ENCODE results near the gene GRAMD2B. TPM values are rescaled to one million over a fixed set of nuclear protein-coding genes. Genes with fewer than 3 reads are reported as not detected.
A peak's percentile ranks its signal among the peaks of the same experiment; 100 is the strongest.

GRAMD2B gene
- total and polyA plus RNA-seq, 2 of the 8 experiments (the other 6 are each of a cell fraction or from before 2014, with no cell fraction given), result 6.4 to 9.4 TPM

DNA sequence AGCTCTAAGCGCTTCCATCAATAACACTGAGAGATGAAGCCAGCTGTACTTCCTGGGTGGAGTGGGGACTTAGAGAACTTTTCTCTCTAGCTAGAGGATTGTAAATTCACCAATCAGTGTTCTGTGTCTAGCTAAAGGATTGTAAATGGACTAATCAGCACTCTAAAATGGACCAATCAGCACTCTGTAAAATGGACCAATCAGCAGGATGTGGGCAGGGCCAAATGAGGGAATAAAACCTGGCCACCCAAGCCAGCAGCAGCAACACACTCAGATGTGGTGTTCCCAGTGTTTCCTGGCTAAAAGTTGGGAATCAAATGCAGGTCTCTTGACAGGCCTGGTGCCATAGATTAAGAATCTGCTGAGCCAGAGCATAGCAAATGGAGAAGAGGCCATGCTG, 111.3 kb downstream of the GRAMD2B start:
- no peak overlapping the region for H2AFZ ChIP-seq (ENCODE audit: low read length)
- no peak overlapping the region for H3K23ac ChIP-seq (ENCODE audit: insufficient read length)
- no peak overlapping the region for H2BK120ac ChIP-seq (replicated peaks; ENCODE audit: low read depth, low read length)
- H3K14ac ChIP-seq (ENCODE audit: insufficient read length), result no peak overlapping the region
- no peak overlapping the region for H4K8ac ChIP-seq (ENCODE audit: extremely low read depth, insufficient read depth, low read length)
- H2BK15ac ChIP-seq (ENCODE audit: low read length), result no peak overlapping the region
- H3K4me1 ChIP-seq (replicated peaks in 1 of 4; ENCODE audit: control insufficient read depth in 3 of 4, insufficient read depth in 4 of 4, low read length in 3 of 4), result peaks cover 0 to 2% (median under 1%) of the 10 kb centered on the region in 4 experiments; a peak in 3 of 7 replicates
- no peaks in the 10 kb centered on the region for H3K27me3 ChIP-seq (replicated peaks in 1 of 4; ENCODE audit: control insufficient read depth in 3 of 4, extremely low read depth in 1 of 4, insufficient read depth in 3 of 4, low read length in 3 of 4)
- no peak overlapping the region for H3K18ac ChIP-seq (ENCODE audit: extremely low read depth, low read length)
- no peak for FAIRE-seq
- H3K56ac ChIP-seq (replicated peaks; ENCODE audit: insufficient read length, low read depth, low read length), result no peak overlapping the region
- H3K27ac ChIP-seq (ENCODE audit: low read depth, low read length), result no peak overlapping the region
- H3K79me1 ChIP-seq (ENCODE audit: low read depth, low read length), result no peaks in the 10 kb centered on the region
- no peak overlapping the region for H3K4me3 ChIP-seq (ENCODE audit: extremely low read depth in 1 of 4, insufficient read depth in 2 of 4, low read depth in 3 of 4, low read length in 4 of 4)
- peak in 1 of 2 experiments; percentile 11 for DNase-seq (ENCODE audit: low read depth in 1 of 2, low spot score in 2 of 2)
- POLR2A ChIA-PET (ENCODE audit: partially characterized antibody), result interaction anchor here (1.3 kb wide), 1 partner anchor 8 kb away, joined by 3 read pairs; no protein-coding TSS in a partner anchor
- CTCF ChIA-PET (ENCODE audit: partially characterized antibody), result interaction anchor here (0.6 to 7.7 kb wide), 15 partner anchors 8 to 196 kb away, joined by 3 to 76 read pairs (median 6); no protein-coding TSS in a partner anchor
- H3K79me2 ChIP-seq (ENCODE audit: control insufficient read depth in 1 of 2, insufficient read depth in 2 of 2, low read length in 2 of 2), result no peaks in the 10 kb centered on the region
- TF ChIP-seq, protein P1, sequence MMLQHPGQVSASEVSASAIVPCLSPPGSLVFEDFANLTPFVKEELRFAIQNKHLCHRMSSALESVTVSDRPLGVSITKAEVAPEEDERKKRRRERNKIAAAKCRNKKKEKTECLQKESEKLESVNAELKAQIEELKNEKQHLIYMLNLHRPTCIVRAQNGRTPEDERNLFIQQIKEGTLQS (IDR thresholded peaks at IDR 0.05; ENCODE audit: insufficient read depth, low read depth, low read length), result no peak
- no peak for TF ChIP-seq JUND (IDR thresholded peaks at IDR 0.05; ENCODE audit: low read length)
- no peak for TF ChIP-seq NANOG (IDR thresholded peaks at IDR 0.05; ENCODE audit: insufficient read depth, low read depth, low read length, poor library complexity, severe bottlenecking)
- no peak overlapping the region for H4K5ac ChIP-seq (ENCODE audit: insufficient read length, low read depth, low read length)
- 100% methylated on average over 1 of the region's 1 CpG; no CpG with 5 or more reads in 1 of the 2 experiments for WGBS, 2 experiments (ENCODE audit: extremely low coverage in 1 of 2, insufficient coverage in 1 of 2, insufficient read length in 1 of 2, insufficient replicate concordance in 2 of 2, low coverage in 1 of 2, low lambda C conversion rate in 2 of 2, missing lambda C conversion rate in 1 of 2)
- no peak overlapping the region for H3K4ac ChIP-seq (replicated peaks; ENCODE audit: insufficient read length, low read depth, low read length)
- H2BK5ac ChIP-seq (ENCODE audit: low read depth, low read length), result no peak overlapping the region
- no peaks in the 10 kb centered on the region for H3K9me3 ChIP-seq (ENCODE audit: insufficient read depth in 2 of 2, low read depth in 1 of 2, low read length in 1 of 2)
- no peak overlapping the region for H3K4me2 ChIP-seq (ENCODE audit: insufficient read depth in 1 of 2, low read depth in 2 of 2, low read length in 2 of 2)
- no peaks in the 10 kb centered on the region for H3K36me3 ChIP-seq (ENCODE audit: control insufficient read depth in 2 of 4, insufficient read depth in 4 of 4, low read length in 3 of 4)
- H4K91ac ChIP-seq (replicated peaks; ENCODE audit: insufficient read length, low read length), result no peak overlapping the region
- H2BK20ac ChIP-seq (ENCODE audit: low read length), result no peak overlapping the region
- no peak overlapping the region for H2AK5ac ChIP-seq (ENCODE audit: low read depth, low read length)
- H3K9ac ChIP-seq (replicated peaks in 1 of 4; ENCODE audit: extremely low read depth in 1 of 4, low read depth in 3 of 4, low read length in 3 of 4), result no peak overlapping the region
- H4K20me1 ChIP-seq (replicated peaks in 1 of 2; ENCODE audit: control insufficient read depth in 1 of 2, insufficient read depth in 2 of 2, low read length in 2 of 2), result no peaks in the 10 kb centered on the region
- H2BK12ac ChIP-seq (ENCODE audit: low read depth, low read length), result no peak overlapping the region
- H3K23me2 ChIP-seq (ENCODE audit: low read depth, low read length), result no peaks in the 10 kb centered on the region

Measured in H1 (cell line).